Hepatic stellate cell (primary cell): ENCODE measurements around the gene BRD9.
"Not testable (repeated sequence)": the region's sequence is repeated elsewhere in the genome, so short reads cannot be mapped to it uniquely, and the experiment has no call there.

Experiments used
- DNase-seq: peaks from one replicate; pipeline ENCODE4 v3.0.0; 2011; ENCODE audit warnings: low spot score

The BRD9 gene

GRCh38 chr5:922436-923280, 30.1 kb upstream of the BRD9 start:
- DNase-seq = no peak

GRCh38 chr5:921456-922435, 29.1 kb upstream of the BRD9 start:
- no peak for DNase-seq

GRCh38 chr5:920321-920720, 27.7 kb upstream of the BRD9 start:
- no peak for DNase-seq

- DNase-seq = no peak
Measured at GRCh38 chr5:919356-920000, 26.9 kb upstream of the BRD9 start.

GRCh38 chr5:918717-919116, 26.1 kb upstream of the BRD9 start:
- not testable (repeated sequence) for DNase-seq

GRCh38 chr5:916441-917293, 24.1 kb upstream of the BRD9 start:
- DNase-seq = no peak

- DNase-seq = no peak
Measured at GRCh38 chr5:915946-916345, 23.3 kb upstream of the BRD9 start.

- not testable (repeated sequence) for DNase-seq
Measured at GRCh38 chr5:915346-915745, 22.7 kb upstream of the BRD9 start.

GRCh38 chr5:914612-915011, 22.0 kb upstream of the BRD9 start:
- no peak for DNase-seq

GRCh38 chr5:914174-914573, 21.6 kb upstream of the BRD9 start:
- no peak for DNase-seq

- DNase-seq = no peak
Measured at GRCh38 chr5:912280-913091, 19.9 kb upstream of the BRD9 start.

GRCh38 chr5:911601-912000, 19.0 kb upstream of the BRD9 start:
- DNase-seq = no peak

GRCh38 chr5:910769-911160, 18.2 kb upstream of the BRD9 start:
- no peak for DNase-seq

- no peak for DNase-seq
Measured at GRCh38 chr5:909994-910768, 17.6 kb upstream of the BRD9 start.

GRCh38 chr5:909086-909485, 16.5 kb upstream of the BRD9 start:
- no peak for DNase-seq

GRCh38 chr5:908172-908571, 15.6 kb upstream of the BRD9 start:
- DNase-seq = no peak

GRCh38 chr5:907366-907910, 14.8 kb upstream of the BRD9 start:
- no peak for DNase-seq

- no peak for DNase-seq
Measured at GRCh38 chr5:905139-905642, 12.6 kb upstream of the BRD9 start.

GRCh38 chr5:903756-904096, 11.1 kb upstream of the BRD9 start:
- no peak for DNase-seq
